T-cell (primary cell): ENCODE results near the gene LIN7B. TPM values are rescaled to one million over a fixed set of nuclear protein-coding genes. Genes with fewer than 3 reads are reported as not detected.

Source experiments
- ATAC-seq, 4 experiments: fragments of 200-7000 bp in 3 of 4; fragments of 150-1000 bp in 1 of 4; cut with Tn5 transposase; replicated peaks in 1 of 4; 1 replicate in 3 of 4; 2 replicates in 1 of 4; pipeline ENCODE4 v1.10.0; 2021; ENCODE audit warnings: moderate library complexity in 3 of 4, mild to moderate bottlenecking in 2 of 4, moderate number of reproducible peaks in 1 of 4
- CTCF ChIA-PET, 2 donors: fragments of 300-600 bp; sonication (Branson Sonifier 250); formaldehyde crosslinking; loops; one replicate each; lab custom pipeline; 2022; ENCODE audit warnings: antibody characterized with exemption in 2 of 2; lab: Charles Lee
- POLR2A ChIA-PET, 2 donors: fragments of 300-600 bp; sonication (Branson Sonifier 250); formaldehyde crosslinking; loops; one replicate each; lab custom pipeline; 2022; ENCODE audit warnings: antibody characterized with exemption in 2 of 2; lab: Charles Lee
- DNase-seq, 35 experiments: peaks; one replicate each; pipeline versions ENCODE4 v3.0.0 to v3.0.0-alpha.2; 2013 to 2023
- H3K27ac ChIP-seq: one replicate; pipeline ENCODE4 v1.5.1; 2013; ENCODE audit warnings: low read length
- H3K27me3 ChIP-seq, 2 experiments: replicated peaks in 1 of 2; 1 replicate in 1 of 2; 2 replicates in 1 of 2; pipeline versions ENCODE4 v1.6.1 to v1.7.0; 2013; ENCODE audit warnings: low read length in 1 of 2, mixed read lengths in 1 of 2; ENCODE audit not compliant: control insufficient read depth in 2 of 2, insufficient read depth in 2 of 2; ENCODE audit errors: extremely low read depth in 1 of 2
- H3K36me3 ChIP-seq, 2 donors: 1 replicate in 1 of 2; 2 replicates in 1 of 2; pipeline versions ENCODE4 v1.6.1 to v1.7.0; 2013; ENCODE audit warnings: low read length in 1 of 2; ENCODE audit not compliant: control insufficient read depth in 2 of 2, insufficient read depth in 1 of 2; ENCODE audit errors: extremely low read depth in 1 of 2
- H3K4me1 ChIP-seq, 2 experiments: 1 replicate in 1 of 2; 2 replicates in 1 of 2; pipeline versions ENCODE4 v1.6.1 to v1.7.0; 2013; ENCODE audit warnings: low read length in 2 of 2, mixed read lengths in 1 of 2; ENCODE audit not compliant: insufficient read depth in 2 of 2, control insufficient read depth in 1 of 2; ENCODE audit errors: extremely low read depth in 1 of 2
- H3K4me3 ChIP-seq, 2 donors: 1 replicate in 1 of 2; 2 replicates in 1 of 2; pipeline versions ENCODE4 v1.5.1 to v1.7.0; 2013; ENCODE audit warnings: mild to moderate bottlenecking in 2 of 2, low read length in 1 of 2, moderate library complexity in 1 of 2; ENCODE audit not compliant: control insufficient read depth in 1 of 2; ENCODE audit errors: extremely low read depth in 1 of 2
- H3K9me3 ChIP-seq: 2 replicates; pipeline ENCODE4 v1.7.0; 2013
- H3K27ac Mint-ChIP-seq, 2 donors: one replicate each; pipeline ENCODE4 v1.8.0; 2020 to 2021; ENCODE audit warnings: mild to moderate bottlenecking in 2 of 2, mixed read lengths in 2 of 2
- H3K27me3 Mint-ChIP-seq, 2 donors: one replicate each; pipeline ENCODE4 v1.8.0; 2021 to 2022; ENCODE audit warnings: mixed read lengths in 2 of 2
- H3K36me3 Mint-ChIP-seq: one replicate; pipeline ENCODE4 v1.8.0; 2021; ENCODE audit warnings: mixed read lengths
- H3K4me1 Mint-ChIP-seq, 3 donors: one replicate each; pipeline ENCODE4 v1.8.0; 2020 to 2022; ENCODE audit warnings: mixed read lengths in 3 of 3, mild to moderate bottlenecking in 1 of 3
- H3K4me3 Mint-ChIP-seq, 3 donors: one replicate each; pipeline ENCODE4 v1.8.0; 2020 to 2022; ENCODE audit warnings: mild to moderate bottlenecking in 3 of 3, mixed read lengths in 3 of 3, moderate library complexity in 3 of 3
- H3K9me3 Mint-ChIP-seq, 3 donors: one replicate each; pipeline ENCODE4 v1.8.0; 2020 to 2022; ENCODE audit warnings: mixed read lengths in 3 of 3
- WGBS: methylation state at CpG from one replicate; pipeline ENCODE4 v1.1.5; 2013; ENCODE audit warnings: missing lambda C conversion rate; ENCODE audit not compliant: insufficient coverage; 5-methylcytosine and 5-hydroxymethylcytosine counted together
- total RNA-seq, 35 experiments: library from RNA in 6 of 35; stranded (reverse) in 6 of 35; fragments of 120-200 nt in 1 of 35; gene quantifications; one replicate each; pipeline versions ENCODE4 v1.2.1 to v1.2.4 and lab custom pipeline; 2013 to 2026

LIN7B gene
- total RNA-seq, 5 donors from 2014 or later (not counting 1 experiment from before 2014, with no cell fraction given): 8.1 to 17.8 (median 12.9) TPM

- Mint-ChIP-seq H3K4me3 (peak overlapping the region; percentile 64 to 74 (median 65)), H3K4me1 (peaks cover 12 to 23% (median 22%) of the 10 kb centered on the region in 3 donors), H3K27me3 (peaks cover 4 to 15% of the 10 kb centered on the region in 2 donors), H3K36me3 (peaks cover 2% of the 10 kb centered on the region), H3K9me3 (no peaks in the 10 kb centered on the region), H3K27ac (no peak overlapping the region)
- no peaks in the 10 kb centered on the region for H3K36me3 ChIP-seq
- peak in 17 of 35 experiments; percentile 38 to 62 (median 49) for DNase-seq
- ChIA-PET POLR2A (interaction anchor here in 1 of 2 donors (0.7 kb wide), 1 partner anchor 446 kb away, joined by 7 read pairs; no protein-coding TSS in a partner anchor), CTCF (no interaction called here)
- ATAC-seq: peak; percentile 65 to 77 (median 72)
- H3K27me3 ChIP-seq: peaks cover 0 to 37% of the 10 kb centered on the region in 2 experiments
- H3K9me3 ChIP-seq: no peaks in the 10 kb centered on the region
- no peak overlapping the region for H3K27ac ChIP-seq
- WGBS: 36% methylated on average over 42 of the region's 42 CpGs
- H3K4me1 ChIP-seq: peaks cover 0 to 15% of the 10 kb centered on the region in 2 experiments
- H3K4me3 ChIP-seq: peak overlapping the region; percentile 37 to 44
Observed at GRCh38 chr19:49133621-49134454, 19.7 kb downstream of the LIN7B start.

DNA sequence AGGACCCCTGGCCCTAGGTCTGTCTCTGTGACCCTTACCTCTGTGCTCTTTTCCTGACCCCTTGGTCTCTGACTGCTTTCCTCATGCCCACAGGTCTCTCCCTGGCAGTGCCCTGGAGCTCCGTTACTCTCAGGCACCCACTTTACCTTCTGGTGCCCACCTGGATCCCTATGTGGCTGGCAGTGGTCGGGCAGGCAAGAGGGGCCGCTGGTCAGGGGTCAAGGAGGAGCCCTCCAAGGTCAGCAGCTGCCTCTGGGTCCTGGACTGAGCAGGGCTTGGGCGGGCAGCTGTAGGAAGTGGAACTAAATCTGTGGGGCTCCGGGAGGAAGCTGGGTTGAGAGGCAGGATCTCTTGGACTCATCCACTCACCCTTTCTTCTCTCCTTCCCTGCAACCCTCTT, 21.5 kb downstream of the LIN7B start:
- Mint-ChIP-seq H3K9me3 (no peaks in the 10 kb centered on the region), H3K27me3 (peaks cover 4 to 15% of the 10 kb centered on the region in 2 donors), H3K4me3 (no peak overlapping the region), H3K27ac (no peak overlapping the region), H3K36me3 (peaks cover 2% of the 10 kb centered on the region), H3K4me1 (peaks cover 10 to 18% (median 14%) of the 10 kb centered on the region in 3 donors)
- Histone ChIP-seq H3K27ac (no peak overlapping the region), H3K4me3 (no peak overlapping the region), H3K27me3 (peaks cover 0 to 37% of the 10 kb centered on the region in 2 experiments), H3K9me3 (no peaks in the 10 kb centered on the region), H3K4me1 (peaks cover 0 to 15% of the 10 kb centered on the region in 2 experiments), H3K36me3 (no peaks in the 10 kb centered on the region)
- WGBS: 100% methylated on average over 1 of the region's 5 CpGs
- CTCF ChIA-PET: no interaction called here
- DNase-seq: no peak
- ATAC-seq: no peak
- POLR2A ChIA-PET: no interaction called here

- peaks cover 6 to 16% of the 10 kb centered on the region in 2 donors for H3K27me3 Mint-ChIP-seq
- WGBS: 88% methylated on average over 9 of the region's 10 CpGs
- H3K4me1 Mint-ChIP-seq: peaks cover 13 to 22% (median 21%) of the 10 kb centered on the region in 3 donors
- Histone ChIP-seq H3K36me3 (no peaks in the 10 kb centered on the region), H3K4me3 (no peak overlapping the region), H3K4me1 (peaks cover 0 to 22% of the 10 kb centered on the region in 2 experiments), H3K9me3 (no peaks in the 10 kb centered on the region), H3K27ac (no peak overlapping the region), H3K27me3 (peaks cover 0 to 38% of the 10 kb centered on the region in 2 experiments)
- H3K4me3 Mint-ChIP-seq: no peak overlapping the region
- ChIA-PET CTCF (no interaction called here), POLR2A (no interaction called here)
- no peak overlapping the region for H3K27ac Mint-ChIP-seq
- no peak for DNase-seq
- no peak for ATAC-seq
- H3K36me3 Mint-ChIP-seq: peaks cover 2% of the 10 kb centered on the region
- H3K9me3 Mint-ChIP-seq: no peaks in the 10 kb centered on the region
Observed at GRCh38 chr19:49136771-49137171, 22.6 kb downstream of the LIN7B start.

GRCh38 chr19:49140951-49141350, 26.8 kb downstream of the LIN7B start:
- Mint-ChIP-seq H3K27ac (no peak overlapping the region), H3K27me3 (peaks cover 21% of the 10 kb centered on the region in 2 donors), H3K36me3 (peaks cover 2% of the 10 kb centered on the region), H3K4me1 (peaks cover 15 to 28% (median 18%) of the 10 kb centered on the region in 3 donors), H3K9me3 (no peaks in the 10 kb centered on the region), H3K4me3 (peak overlapping the region in 1 of 3 donors; percentile 19)
- Histone ChIP-seq H3K27me3 (peaks cover 0 to 46% of the 10 kb centered on the region in 2 experiments), H3K4me3 (no peak overlapping the region), H3K4me1 (peaks cover 0 to 20% of the 10 kb centered on the region in 2 experiments), H3K27ac (no peak overlapping the region), H3K36me3 (no peaks in the 10 kb centered on the region), H3K9me3 (no peaks in the 10 kb centered on the region)
- ATAC-seq: no peak
- ChIA-PET POLR2A (no interaction called here), CTCF (no interaction called here)
- WGBS: 70% methylated on average over 6 of the region's 7 CpGs
- DNase-seq: no peak

- DNase-seq (no peak), ATAC-seq (no peak)
- Mint-ChIP-seq H3K9me3 (no peaks in the 10 kb centered on the region), H3K36me3 (peaks cover 2% of the 10 kb centered on the region), H3K27ac (no peak overlapping the region), H3K27me3 (peaks cover 24% of the 10 kb centered on the region in 2 donors), H3K4me3 (peak overlapping the region in 1 of 3 donors; percentile 19), H3K4me1 (peaks cover 17 to 29% (median 20%) of the 10 kb centered on the region in 3 donors)
- H3K27me3 ChIP-seq: peaks cover 0 to 50% of the 10 kb centered on the region in 2 experiments
- POLR2A ChIA-PET: no interaction called here
- no peaks in the 10 kb centered on the region for H3K9me3 ChIP-seq
- CTCF ChIA-PET: no interaction called here
- WGBS: 71% methylated on average over 4 of the region's 6 CpGs
- no peak overlapping the region for H3K27ac ChIP-seq
- peaks cover 0 to 24% of the 10 kb centered on the region in 2 experiments for H3K4me1 ChIP-seq
- no peak overlapping the region for H3K4me3 ChIP-seq
- H3K36me3 ChIP-seq: no peaks in the 10 kb centered on the region
Observed at GRCh38 chr19:49141352-49141751, 27.2 kb downstream of the LIN7B start.

GRCh38 chr19:49142866-49143335, 28.7 kb downstream of the LIN7B start:
- Mint-ChIP-seq H3K4me1 (peaks cover 17 to 29% (median 20%) of the 10 kb centered on the region in 3 donors), H3K27me3 (peaks cover 31 to 36% of the 10 kb centered on the region in 2 donors), H3K27ac (peak overlapping the region in 1 of 2 donors; percentile 58), H3K4me3 (peak overlapping the region; percentile 65 to 78 (median 71)), H3K9me3 (no peaks in the 10 kb centered on the region), H3K36me3 (no peaks in the 10 kb centered on the region)
- ATAC-seq: peak; percentile 78 to 91 (median 83)
- H3K4me1 ChIP-seq: peaks cover 0 to 24% of the 10 kb centered on the region in 2 experiments
- H3K36me3 ChIP-seq: no peaks in the 10 kb centered on the region
- no peaks in the 10 kb centered on the region for H3K9me3 ChIP-seq
- H3K27ac ChIP-seq: no peak overlapping the region
- peaks cover 0 to 61% of the 10 kb centered on the region in 2 experiments for H3K27me3 ChIP-seq
- ChIA-PET POLR2A (interaction anchor here in 1 of 2 donors (0.6 kb wide), 1 partner anchor 167 kb away, joined by 7 read pairs; no protein-coding TSS in a partner anchor), CTCF (no interaction called here)
- H3K4me3 ChIP-seq: peak overlapping the region; percentile 27 to 39
- 12% methylated on average over 21 of the region's 21 CpGs for WGBS
- peak in 23 of 35 experiments; percentile 15 to 68 (median 42) for DNase-seq
